A549 (cell line): ENCODE results near the gene ARID1B. TPM values are rescaled to one million over a fixed set of nuclear protein-coding genes. Genes with fewer than 3 reads are reported as not detected.

ENCODE experiments used
- ATAC-seq, 2 experiments: fragments of 200-7000 bp in 1 of 2; fragments of >200 bp in 1 of 2; cut with Nextera tagmentation in 1 of 2; cut with Tn5 transposase in 1 of 2; 3 replicates each; pipeline versions ENCODE4 v1.8.0 to v1.9.1; 2018 to 2020; ENCODE audit warnings: mild to moderate bottlenecking in 1 of 2, moderate library complexity in 1 of 2
- CTCF ChIA-PET: fragments of 300-600 bp; sonication (Branson Sonifier 250); formaldehyde crosslinking; extraction: SDS; loops from one replicate; lab custom pipeline; 2021; ENCODE audit warnings: antibody characterized with exemption, inconsistent platforms; lab: Yijun Ruan, JAX
- POLR2A ChIA-PET: fragments of 350-600 bp; formaldehyde crosslinking; extraction: SDS; loops from one replicate; lab custom pipeline; 2021; ENCODE audit warnings: antibody characterized with exemption, inconsistent platforms; lab: Yijun Ruan, JAX
- DNase-seq, 2 experiments: peaks; one replicate each; pipeline versions ENCODE4 v3.0.0 to v3.0.0-alpha.2; 2011 to 2016; ENCODE audit warnings: low read depth in 1 of 2, low spot score in 1 of 2
- FAIRE-seq: peaks from 2 replicates; lab custom pipeline; 2011; peaks lifted over from hg19 to GRCh38; lab: Jason Lieb, UNC
- H3K27ac ChIP-seq, 2 experiments: fragments of >200 bp; sonication (Bioruptor Twin); formaldehyde crosslinking; 3 replicates each; pipeline ENCODE4 v1.5.1; 2016 to 2017
- H3K4me1 ChIP-seq: fragments of >200 bp; sonication (Bioruptor Twin); formaldehyde crosslinking; 3 replicates; pipeline ENCODE4 v1.6.1; 2016
- H3K4me2 ChIP-seq: fragments of >200 bp; sonication (Bioruptor Twin); formaldehyde crosslinking; 3 replicates; pipeline ENCODE4 v1.6.1; 2016
- H3K4me3 ChIP-seq: fragments of >200 bp; sonication (Bioruptor Twin); formaldehyde crosslinking; 3 replicates; pipeline ENCODE4 v1.5.1; 2016
- H3K9me3 ChIP-seq: fragments of >200 bp; sonication (Bioruptor Twin); formaldehyde crosslinking; 3 replicates; pipeline ENCODE4 v1.6.1; 2016
- ATOH8 ChIP-seq: fragments of 250-450 bp; sonication (Bioruptor Pico); IDR thresholded peaks from 2 replicates; pipeline ENCODE4 v1.5.0; 2020; ENCODE audit warnings: low read depth, mild to moderate bottlenecking, moderate library complexity
- BCL3 ChIP-seq: fragments of >200 bp; sonication (Bioruptor Twin); formaldehyde crosslinking; IDR thresholded peaks from 3 replicates; pipeline ENCODE4 v1.6.1; 2016
- CEBPB ChIP-seq, 2 experiments: fragments of >200 bp in 1 of 2; sonication (Bioruptor Twin) in 1 of 2; formaldehyde crosslinking in 1 of 2; IDR thresholded peaks; 2 replicates each; pipeline ENCODE4 v1.6.1; 2012 to 2016
- CTCF ChIP-seq: fragments of >200 bp; sonication (Bioruptor Twin); formaldehyde crosslinking; IDR thresholded peaks from 3 replicates; pipeline ENCODE4 v1.5.1; 2016
- EHMT2 ChIP-seq: fragments of 200-600 bp; sonication (generic); IDR thresholded peaks from 2 replicates; pipeline ENCODE4 v1.6.1; 2016; ENCODE audit warnings: antibody characterized with exemption, low read depth, mild to moderate bottlenecking, moderate library complexity
- EP300 ChIP-seq, 2 experiments: fragments of >200 bp; sonication (Bioruptor Twin); formaldehyde crosslinking; IDR thresholded peaks; 2 replicates in 1 of 2; 3 replicates in 1 of 2; pipeline ENCODE4 v1.6.1; 2016 to 2017
- ESRRA ChIP-seq: fragments of 150-350 bp; IDR thresholded peaks from 2 replicates; pipeline ENCODE4 v1.6.1; 2014; ENCODE audit warnings: mild to moderate bottlenecking, low read length, borderline replicate concordance
- HES2 ChIP-seq: fragments of >200 bp; sonication (Bioruptor Twin); formaldehyde crosslinking; IDR thresholded peaks from 2 replicates; pipeline ENCODE4 v1.6.1; 2016
- HOXA7 ChIP-seq: fragments of 250-450 bp; sonication (Bioruptor Pico); IDR thresholded peaks from 2 replicates; pipeline ENCODE4 v1.5.0; 2020; ENCODE audit warnings: mild to moderate bottlenecking, moderate library complexity
- JUN ChIP-seq, 2 experiments: fragments of >200 bp; sonication (Bioruptor Twin); formaldehyde crosslinking; IDR thresholded peaks; 2 replicates in 1 of 2; 3 replicates in 1 of 2; pipeline ENCODE4 v1.6.1; 2016 to 2017
- JUNB ChIP-seq: fragments of >200 bp; sonication (Bioruptor Twin); formaldehyde crosslinking; IDR thresholded peaks from 2 replicates; pipeline ENCODE4 v1.6.1; 2016
- POLR2A ChIP-seq: IDR thresholded peaks from 2 replicates; pipeline ENCODE4 v1.6.1; 2012; ENCODE audit warnings: mild to moderate bottlenecking, low read length
- RFX5 ChIP-seq: fragments of 450-650 bp; IDR thresholded peaks from 2 replicates; pipeline ENCODE4 v1.7.1; 2014; ENCODE audit warnings: antibody characterized with exemption, mild to moderate bottlenecking, moderate library complexity
- RNF2 ChIP-seq: fragments of 200-600 bp; sonication (generic); IDR thresholded peaks from 2 replicates; pipeline ENCODE4 v1.6.1; 2016; ENCODE audit warnings: low read depth, mild to moderate bottlenecking, antibody characterized with exemption, moderate library complexity, borderline replicate concordance
- USF2 ChIP-seq: fragments of 450-650 bp; IDR thresholded peaks from 2 replicates; pipeline ENCODE4 v1.6.1; 2014; ENCODE audit warnings: antibody characterized with exemption
- WGBS: methylation state at CpG from one replicate; pipeline ENCODE4 v1.1.6; 2017; ENCODE audit errors: missing lambda C conversion rate; 5-methylcytosine and 5-hydroxymethylcytosine counted together
- polyA plus RNA-seq, 4 experiments: library from polyadenylated mRNA; depleted of rRNA in 3 of 4; stranded (reverse); fragments of >200 nt; fragmentation: RNase III in 1 of 4; extraction: RNeasy Plus Mini Kit Qiagen cat#74134 plus additional on column Dnase treatment in 1 of 4; gene quantifications; 2 replicates in 3 of 4; 3 replicates in 1 of 4; pipeline ENCODE4 v1.2.3, GENCODE V29; 2011 to 2017

ARID1B gene
- polyA plus RNA-seq, 2 of the 4 experiments (the other 2 are of a cell fraction): 13.5 to 16.3 TPM

DNA sequence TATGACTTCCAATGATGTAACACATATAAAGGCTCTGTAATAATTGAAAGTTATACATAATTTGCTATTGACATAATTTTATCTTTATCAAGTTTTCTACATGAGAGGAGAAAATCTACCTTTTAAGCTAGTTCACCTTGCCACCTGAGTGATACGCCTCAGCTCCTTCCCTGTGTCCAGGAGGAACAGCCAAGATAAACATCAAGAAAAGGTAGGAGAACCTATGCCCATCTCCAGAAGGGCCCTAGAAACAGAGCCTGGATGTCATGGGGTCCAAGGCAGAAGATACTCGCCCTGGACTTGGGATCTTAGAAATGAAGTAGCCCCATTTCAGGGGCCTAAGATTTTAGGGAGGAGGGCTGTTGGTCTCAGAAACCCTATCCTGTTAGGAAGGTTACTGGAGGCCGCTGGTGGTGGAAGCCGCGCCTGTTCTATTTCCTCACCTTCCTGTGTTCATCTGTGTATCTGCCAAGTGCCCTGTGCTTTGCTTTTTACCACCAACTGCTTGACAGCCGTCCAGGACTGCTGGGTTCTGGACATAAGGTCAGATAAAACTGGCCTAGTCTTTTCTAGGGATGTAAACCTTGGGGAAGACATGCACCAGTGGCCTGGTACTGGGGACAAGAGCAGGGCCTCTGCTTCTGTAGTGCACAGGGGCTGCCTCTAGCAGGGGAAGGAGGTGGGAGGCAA lies 178.5 kb downstream of the ARID1B start:
- ATAC-seq: no peak
- H3K4me2 ChIP-seq: peak overlapping the region; percentile 28; the same call in 1 of the 3 replicates
- POLR2A ChIA-PET: no interaction called here

GRCh38 chr6:156956286-156956685 lies 179.1 kb downstream of the ARID1B start:
- no peak for DNase-seq
- peaks cover 46% of the 10 kb centered on the region for H3K4me1 ChIP-seq
- no peak for FAIRE-seq
- TF ChIP-seq ESRRA (no peak), RFX5 (no peak), JUN (IDR thresholded peaks at IDR 0.05) (no peak)
- TF ChIP-seq, all 56 proteins: peak for 0
- no peak for ATAC-seq
- ChIA-PET CTCF (no interaction called here), POLR2A (no interaction called here)
- Histone ChIP-seq H3K27ac (peak overlapping the region in 1 of 2 experiments; percentile 56; a peak in 2 of 6 replicates), H3K9me3 (no peaks in the 10 kb centered on the region), H3K4me3 (no peak overlapping the region), H3K4me2 (no peak overlapping the region)

More for the DNA sequence above, 178.5 kb downstream of the ARID1B start:
- CTCF ChIA-PET: interaction anchor here (0.8 kb wide), 1 partner anchor 30 kb away, joined by 3 read pairs; no protein-coding TSS in a partner anchor
- Histone ChIP-seq H3K27ac (peak overlapping the region in 1 of 2 experiments; percentile 56; a peak in 3 of 6 replicates), H3K4me1 (peaks cover 50% of the 10 kb centered on the region), H3K9me3 (no peaks in the 10 kb centered on the region), H3K4me3 (no peak overlapping the region)
- DNase-seq (no peak), FAIRE-seq (no peak)
- TF ChIP-seq RNF2 (no peak), USF2 (no peak)
- 80% methylated on average over 6 of the region's 6 CpGs for WGBS

- no peak overlapping the region for H3K4me3 ChIP-seq
- FAIRE-seq (no peak), DNase-seq (no peak), ATAC-seq (no peak)
- no peak overlapping the region for H3K4me2 ChIP-seq
- H3K9me3 ChIP-seq: no peaks in the 10 kb centered on the region
- ChIA-PET CTCF (no interaction called here), POLR2A (no interaction called here)
- no peak overlapping the region for H3K27ac ChIP-seq
- TF ChIP-seq BCL3 (no peak), HOXA7 (CRISPR knock-in tag) (no peak), POLR2A (no peak), EHMT2 (no peak), ATOH8 (CRISPR knock-in tag) (no peak), JUNB (no peak), CTCF (no peak), CEBPB (IDR thresholded peaks at IDR 0.05) (no peak)
- H3K4me1 ChIP-seq: peaks cover 38% of the 10 kb centered on the region
- 87% methylated on average over 3 of the region's 3 CpGs for WGBS
Observed at GRCh38 chr6:156957931-156958547, 180.9 kb downstream of the ARID1B start.

- Histone ChIP-seq H3K9me3 (no peaks in the 10 kb centered on the region), H3K27ac (no peak overlapping the region), H3K4me2 (no peak overlapping the region)
- CTCF ChIA-PET: no interaction called here
- ATAC-seq: no peak
- TF ChIP-seq EP300 (IDR thresholded peaks at IDR 0.05): no peak
- TF ChIP-seq HES2: no peak
- TF ChIP-seq, all 56 proteins: peak for 0
- POLR2A ChIA-PET: no interaction called here
- no peak for FAIRE-seq
- peaks cover 28% of the 10 kb centered on the region for H3K4me1 ChIP-seq
- no peak overlapping the region for H3K4me3 ChIP-seq
- no peak for DNase-seq
Observed at GRCh38 chr6:156960525-156960924, 183.3 kb downstream of the ARID1B start.
